ENCODE measurements around the gene ATP11A. TPM values are rescaled to one million over a fixed set of nuclear protein-coding genes. Genes with fewer than 3 reads are reported as not detected.

Gene ATP11A
- total and polyA plus RNA-seq, 11 donors = 20.5 to 146 (median 91.2) TPM

DNA sequence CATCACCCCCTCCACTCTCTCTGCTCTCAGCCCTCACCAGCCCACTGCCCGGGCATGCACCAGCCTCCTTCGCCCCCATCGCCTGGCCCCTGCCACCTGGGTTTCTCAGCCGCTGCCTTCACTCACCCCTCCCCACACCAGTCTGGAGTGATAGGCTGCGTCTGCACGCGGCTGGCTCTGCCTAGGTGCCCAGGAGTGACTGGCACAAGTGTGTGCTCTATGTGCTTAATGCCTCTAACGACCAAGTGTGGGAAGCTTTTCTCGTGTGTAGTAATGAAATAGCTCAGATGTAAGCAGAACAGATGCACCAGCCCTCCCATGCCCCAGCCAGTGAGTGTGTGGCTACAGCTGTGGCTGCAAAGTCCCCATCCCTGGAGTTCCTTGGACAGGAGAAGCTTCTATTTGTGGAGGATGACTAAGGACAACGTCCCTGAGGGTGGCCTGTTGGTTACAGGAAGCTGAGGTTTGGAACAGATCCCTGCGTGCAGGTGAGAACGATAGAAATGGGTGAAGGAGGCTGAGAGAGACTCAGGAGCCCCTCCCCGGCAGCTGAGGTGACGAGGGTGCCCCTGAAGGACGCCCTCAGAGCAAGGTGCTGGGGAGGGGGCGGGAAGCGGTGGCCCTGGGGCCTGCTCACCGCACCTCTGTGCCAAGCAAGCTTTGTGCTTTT, 35.6 kb downstream of the ATP11A start:
- peak overlapping the region in 5 of 12 donors; percentile 9 to 38 (median 15) for H3K4me3 ChIP-seq
- intact Hi-C loops (cut with DNase I) = loop anchor here in 4 of 10 donors (5.0 kb wide), 1 partner anchor 33 kb away; the partner anchor contains the start of gene ATP11A (in 4 of the 4)
- 41 to 54% (median 44%) methylated on average over 17 to 18 of the region's 18 CpGs for WGBS, 4 donors

DNA sequence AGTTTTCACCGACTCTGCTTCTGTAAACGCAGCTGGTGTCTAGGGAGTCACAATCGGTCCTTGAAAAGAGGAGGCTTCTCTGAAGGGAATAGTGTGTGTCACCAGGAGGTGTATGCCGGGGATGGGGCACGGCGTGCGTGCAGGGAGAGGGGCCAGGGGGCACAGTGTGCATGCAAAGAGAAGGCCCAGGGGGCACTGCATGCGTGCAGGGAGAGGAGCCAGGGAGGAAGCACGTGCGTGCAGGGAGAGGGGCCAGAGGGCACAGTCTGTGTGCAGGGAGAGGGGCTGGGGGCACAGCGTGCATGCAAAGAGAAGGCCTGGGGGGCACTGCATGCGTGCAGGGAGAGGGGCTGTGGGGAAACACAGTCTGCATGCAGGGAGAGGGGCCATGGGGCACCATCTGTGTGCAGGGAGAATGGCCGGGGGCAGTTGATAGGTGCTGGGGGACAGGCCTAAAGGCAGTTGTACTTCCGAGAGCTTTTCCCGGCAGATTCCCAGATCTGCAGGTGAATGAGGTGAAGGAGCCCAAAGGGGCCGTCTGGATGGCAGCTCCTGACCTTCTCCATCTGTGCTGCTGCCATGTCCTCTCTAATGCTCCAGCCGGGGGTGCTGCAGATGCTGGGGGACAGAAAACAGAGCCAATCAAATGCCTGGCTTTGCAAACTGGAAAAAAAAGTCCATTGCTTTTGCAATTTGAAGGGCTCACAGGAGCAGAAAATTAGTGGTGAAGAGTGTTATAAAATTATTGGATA, 36.4 kb downstream of the ATP11A start:
- H3K4me1 ChIP-seq = peaks cover 5 to 90% (median 53%) of the 10 kb centered on the region in 12 donors
- 44 to 63% (median 51%) methylated on average over 17 of the region's 17 CpGs for WGBS, 4 donors
- ATAC-seq = peak in 1 of 4 donors; percentile 1
- no peaks in the 10 kb centered on the region for H3K36me3 ChIP-seq
- peak overlapping the region in 5 of 12 donors; percentile 9 to 38 (median 15) for H3K4me3 ChIP-seq
- no peaks in the 10 kb centered on the region for H3K9me3 ChIP-seq
- TF ChIP-seq POLR2A (IDR thresholded peaks at IDR 0.05) = no peak
- no peak for TF ChIP-seq CTCF (IDR thresholded peaks at IDR 0.05)
- no peaks in the 10 kb centered on the region for H3K27me3 ChIP-seq
- H3K27ac ChIP-seq = peak overlapping the region; percentile 22 to 95 (median 86)
- intact Hi-C loops (cut with DNase I) = loop anchor here in 4 of 10 donors (5.0 kb wide), 1 partner anchor 34 kb away; the partner anchor contains the start of gene ATP11A (in 4 of the 4)
- no peak for DNase-seq

More for the DNA sequence above, 35.6 kb downstream of the ATP11A start:
- Histone ChIP-seq H3K27ac (peak overlapping the region; percentile 22 to 95 (median 79)), H3K27me3 (no peaks in the 10 kb centered on the region), H3K36me3 (no peaks in the 10 kb centered on the region), H3K9me3 (no peaks in the 10 kb centered on the region), H3K4me1 (peaks cover 5 to 91% (median 49%) of the 10 kb centered on the region in 12 donors)
- TF ChIP-seq POLR2A (IDR thresholded peaks at IDR 0.05) (peak in 1 of 2 donors; percentile 55), CTCF (IDR thresholded peaks at IDR 0.05) (no peak)
- DNase-seq = peak in 1 of 5 donors; percentile 77
- ATAC-seq = peak; percentile 29 to 56 (median 44)

DNA sequence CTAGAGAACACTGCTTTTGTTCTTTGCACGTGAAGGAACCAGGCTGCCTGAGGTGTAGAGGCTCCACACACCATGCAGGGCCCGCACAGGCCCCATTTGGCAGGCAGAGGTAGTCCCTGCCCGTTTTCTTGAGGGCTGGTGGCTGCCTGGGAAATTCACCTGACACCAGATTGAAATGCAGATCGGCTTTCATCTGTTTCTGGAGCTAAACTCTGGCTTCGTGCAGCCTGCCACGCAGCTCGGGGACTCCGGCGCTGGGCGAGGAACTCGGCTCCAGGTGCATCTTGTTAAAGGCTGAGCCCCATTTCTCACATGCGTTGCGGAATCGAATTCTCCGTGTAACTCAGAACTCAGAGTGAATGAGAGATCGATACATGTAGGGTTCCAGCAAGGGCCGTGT, 37.7 kb downstream of the ATP11A start:
- DNase-seq (no peak), ATAC-seq (no peak)
- intact Hi-C loops (cut with DNase I) = loop anchor here in 4 of 10 donors (5.0 kb wide), 1 partner anchor 35 kb away; the partner anchor contains the start of gene ATP11A (in 4 of the 4)
- no peaks in the 10 kb centered on the region for H3K27me3 ChIP-seq
- TF ChIP-seq CTCF (IDR thresholded peaks at IDR 0.05) (no peak), POLR2A (IDR thresholded peaks at IDR 0.05) (no peak)
- H3K4me3 ChIP-seq = no peak overlapping the region
- H3K4me1 ChIP-seq = peaks cover 0 to 79% (median 46%) of the 10 kb centered on the region in 12 donors
- H3K27ac ChIP-seq = peak overlapping the region in 11 of 12 donors; percentile 52 to 95 (median 81)
- H3K36me3 ChIP-seq = no peaks in the 10 kb centered on the region
- 71 to 83% (median 76%) methylated on average over 17 of the region's 17 CpGs for WGBS, 4 donors
- H3K9me3 ChIP-seq = no peaks in the 10 kb centered on the region
